SH-SY5Y (cell line): ENCODE measurements around the gene GABRB3.

Source experiments
- GATA2 ChIP-seq: IDR thresholded peaks from 2 replicates; pipeline ENCODE4 v1.6.1; 2011; ENCODE audit warnings: mild to moderate bottlenecking, low read depth, low read length
- GATA3 ChIP-seq: IDR thresholded peaks from 2 replicates; pipeline ENCODE4 v1.6.1; 2011; ENCODE audit warnings: low read depth, mild to moderate bottlenecking, low read length, moderate library complexity

- TF ChIP-seq GATA2: no peak
- TF ChIP-seq GATA3: no peak
Measured at GRCh38 chr15:26561130-26561529, 211.7 kb downstream of the GABRB3 start.
